ENCODE data around the gene SPEG.

DNA sequence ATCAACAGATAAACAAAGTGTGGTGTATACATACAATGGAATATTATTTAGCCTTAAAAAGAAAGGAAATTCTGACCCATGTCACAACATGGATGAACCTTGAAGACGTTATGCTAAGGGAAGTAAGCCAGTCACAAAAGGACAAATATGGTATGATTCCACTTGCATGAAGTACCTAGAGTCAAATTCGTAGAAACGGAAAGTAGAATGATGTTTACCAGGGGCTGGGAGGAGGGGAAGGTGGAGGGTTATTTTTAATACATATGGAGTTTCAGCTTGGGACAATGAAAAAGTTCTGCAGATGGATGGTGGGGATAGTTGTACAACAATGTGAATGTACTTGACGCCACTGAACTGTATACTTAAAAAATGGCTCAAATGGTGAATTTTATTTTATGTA is 19.8 kb upstream of the SPEG start:
- TF ChIP-seq EZH2 (IDR thresholded peaks at IDR 0.05; ENCODE audit: borderline replicate concordance, low read depth, low read length, severe bottlenecking) (no peak), POLR2AphosphoS5 (IDR thresholded peaks at IDR 0.05; ENCODE audit: insufficient read depth, low read depth, low read length) (no peak), POLR2A (IDR thresholded peaks at IDR 0.05; ENCODE audit: low read depth, low read length) (no peak), FOS (IDR thresholded peaks at IDR 0.05; ENCODE audit: borderline replicate concordance, insufficient read depth, low read length) (no peak)
- TF ChIP-seq, protein P1, sequence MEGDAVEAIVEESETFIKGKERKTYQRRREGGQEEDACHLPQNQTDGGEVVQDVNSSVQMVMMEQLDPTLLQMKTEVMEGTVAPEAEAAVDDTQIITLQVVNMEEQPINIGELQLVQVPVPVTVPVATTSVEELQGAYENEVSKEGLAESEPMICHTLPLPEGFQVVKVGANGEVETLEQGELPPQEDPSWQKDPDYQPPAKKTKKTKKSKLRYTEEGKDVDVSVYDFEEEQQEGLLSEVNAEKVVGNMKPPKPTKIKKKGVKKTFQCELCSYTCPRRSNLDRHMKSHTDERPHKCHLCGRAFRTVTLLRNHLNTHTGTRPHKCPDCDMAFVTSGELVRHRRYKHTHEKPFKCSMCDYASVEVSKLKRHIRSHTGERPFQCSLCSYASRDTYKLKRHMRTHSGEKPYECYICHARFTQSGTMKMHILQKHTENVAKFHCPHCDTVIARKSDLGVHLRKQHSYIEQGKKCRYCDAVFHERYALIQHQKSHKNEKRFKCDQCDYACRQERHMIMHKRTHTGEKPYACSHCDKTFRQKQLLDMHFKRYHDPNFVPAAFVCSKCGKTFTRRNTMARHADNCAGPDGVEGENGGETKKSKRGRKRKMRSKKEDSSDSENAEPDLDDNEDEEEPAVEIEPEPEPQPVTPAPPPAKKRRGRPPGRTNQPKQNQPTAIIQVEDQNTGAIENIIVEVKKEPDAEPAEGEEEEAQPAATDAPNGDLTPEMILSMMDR (IDR thresholded peaks at IDR 0.05; ENCODE audit: extremely low read depth in 1 of 2, insufficient read depth in 1 of 2, low read depth in 1 of 2, low read length in 2 of 2) = no peak
- TF ChIP-seq, protein P2, sequence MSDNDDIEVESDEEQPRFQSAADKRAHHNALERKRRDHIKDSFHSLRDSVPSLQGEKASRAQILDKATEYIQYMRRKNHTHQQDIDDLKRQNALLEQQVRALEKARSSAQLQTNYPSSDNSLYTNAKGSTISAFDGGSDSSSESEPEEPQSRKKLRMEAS (IDR thresholded peaks at IDR 0.05; ENCODE audit: insufficient read depth, insufficient read length) = no peak
